GM19193 (cell line): ENCODE data around the gene GNB1L.

Experiments
- POLR2A ChIP-seq: IDR thresholded peaks from 4 replicates; pipeline ENCODE4 v1.6.1; 2011; ENCODE audit not compliant: insufficient read depth, insufficient read length; ENCODE audit errors: extremely low read depth

GNB1L gene

GRCh38 chr22:19763458-19764298 lies 91.0 kb downstream of the GNB1L start:
- no peak for TF ChIP-seq POLR2A

- no peak for TF ChIP-seq POLR2A
These were observed 91.9 kb downstream of the GNB1L start for GRCh38 chr22:19762568-19763457.

GRCh38 chr22:19761725-19762567 lies 92.7 kb downstream of the GNB1L start:
- TF ChIP-seq POLR2A = no peak

- TF ChIP-seq POLR2A = no peak
These were observed 93.5 kb downstream of the GNB1L start for GRCh38 chr22:19760951-19761724.

GRCh38 chr22:19760058-19760950 lies 94.4 kb downstream of the GNB1L start, which contains the start of gene TBX1:
Gene TBX1, plus strand, starts transcription at chr22:19760778. Its CDS starts 66 bp downstream, at chr22:19760844.
- TF ChIP-seq POLR2A = no peak

- TF ChIP-seq POLR2A = no peak
These were observed 95.1 kb downstream of the GNB1L start for GRCh38 chr22:19759427-19760057.

- no peak for TF ChIP-seq POLR2A
These were observed 95.7 kb downstream of the GNB1L start for GRCh38 chr22:19758896-19759426.

GRCh38 chr22:19757985-19758895 lies 96.4 kb downstream of the GNB1L start:
- no peak for TF ChIP-seq POLR2A

- TF ChIP-seq POLR2A = no peak
These were observed 97.3 kb downstream of the GNB1L start for GRCh38 chr22:19757140-19757984.
